Stomach (tissue), 4 donors: ENCODE measurements around the gene CBARP.

ENCODE experiments used
- EP300 ChIP-seq: sonication (generic); formaldehyde crosslinking; IDR thresholded peaks from one replicate; pipeline ENCODE4 v1.6.1; 2017; ENCODE audit warnings: antibody characterized with exemption
- POLR2A ChIP-seq, 4 donors: fragments of 450-650 bp; IDR thresholded peaks; one replicate each; pipeline ENCODE4 v1.6.1; 2016; ENCODE audit warnings: antibody characterized with exemption in 4 of 4, control low read depth in 2 of 4, mild to moderate bottlenecking in 1 of 4, moderate library complexity in 1 of 4
- POLR2AphosphoS5 ChIP-seq, 3 donors: sonication (generic); formaldehyde crosslinking; IDR thresholded peaks; one replicate each; pipeline ENCODE4 v1.6.1; 2016; ENCODE audit warnings: antibody characterized with exemption in 3 of 3
- TF ChIP-seq, protein P1 (sequence below), 7 experiments: fragments of 450-650 bp in 4 of 7; fragments of 200-600 bp in 3 of 7; sonication (generic) in 3 of 7; IDR thresholded peaks; one replicate each; pipeline ENCODE4 v1.5.1; 2016 to 2019; ENCODE audit warnings: antibody characterized with exemption in 7 of 7, control low read depth in 2 of 7, mild to moderate bottlenecking in 1 of 7

DNA sequence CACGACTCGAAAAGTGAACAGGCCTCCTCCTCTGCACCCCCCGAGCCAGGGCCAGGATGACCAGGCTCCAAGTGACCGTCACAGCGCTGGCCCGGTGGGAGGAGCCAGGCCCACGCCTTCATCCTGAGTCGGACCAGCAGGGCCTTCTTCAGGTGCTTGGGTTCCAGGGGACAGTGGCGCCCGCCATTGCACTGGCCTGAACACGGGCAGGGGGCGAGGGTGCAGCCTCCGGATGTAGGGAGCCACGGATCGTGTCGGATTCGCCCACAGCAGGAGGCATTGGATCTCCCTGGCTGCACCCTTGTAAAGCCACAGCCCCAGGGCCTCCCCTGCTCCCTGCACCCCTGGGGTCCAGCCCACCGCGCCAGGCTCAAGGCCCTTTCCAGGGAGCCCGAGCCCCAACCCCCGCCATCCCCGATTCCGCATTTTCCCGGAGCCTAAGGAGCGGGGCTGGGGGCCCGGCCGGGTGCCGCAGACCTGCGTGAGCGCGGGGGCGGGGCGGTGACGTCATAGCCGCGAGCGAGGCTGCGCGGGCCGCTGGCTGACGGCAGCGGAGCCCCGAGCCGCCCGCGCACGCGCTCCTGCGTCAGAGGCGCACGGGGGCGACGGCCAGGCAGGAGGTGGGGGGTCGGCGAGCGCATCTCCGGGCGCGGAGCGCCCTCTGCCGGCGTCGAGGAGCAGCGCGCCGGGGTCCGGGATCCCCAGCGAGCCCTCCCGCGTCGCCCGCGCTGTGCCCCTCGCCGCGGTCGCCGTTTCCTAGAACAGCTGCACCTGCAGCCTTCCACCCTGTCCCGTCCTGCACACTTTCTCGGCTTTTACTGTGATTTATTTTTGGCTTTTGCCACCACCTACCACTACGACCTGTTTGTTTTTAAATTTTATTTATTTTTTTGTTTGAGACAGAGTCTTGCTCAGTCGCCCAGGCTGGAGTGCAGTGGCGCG is 2.3 kb upstream of the CBARP start:
- TF ChIP-seq, protein P1, sequence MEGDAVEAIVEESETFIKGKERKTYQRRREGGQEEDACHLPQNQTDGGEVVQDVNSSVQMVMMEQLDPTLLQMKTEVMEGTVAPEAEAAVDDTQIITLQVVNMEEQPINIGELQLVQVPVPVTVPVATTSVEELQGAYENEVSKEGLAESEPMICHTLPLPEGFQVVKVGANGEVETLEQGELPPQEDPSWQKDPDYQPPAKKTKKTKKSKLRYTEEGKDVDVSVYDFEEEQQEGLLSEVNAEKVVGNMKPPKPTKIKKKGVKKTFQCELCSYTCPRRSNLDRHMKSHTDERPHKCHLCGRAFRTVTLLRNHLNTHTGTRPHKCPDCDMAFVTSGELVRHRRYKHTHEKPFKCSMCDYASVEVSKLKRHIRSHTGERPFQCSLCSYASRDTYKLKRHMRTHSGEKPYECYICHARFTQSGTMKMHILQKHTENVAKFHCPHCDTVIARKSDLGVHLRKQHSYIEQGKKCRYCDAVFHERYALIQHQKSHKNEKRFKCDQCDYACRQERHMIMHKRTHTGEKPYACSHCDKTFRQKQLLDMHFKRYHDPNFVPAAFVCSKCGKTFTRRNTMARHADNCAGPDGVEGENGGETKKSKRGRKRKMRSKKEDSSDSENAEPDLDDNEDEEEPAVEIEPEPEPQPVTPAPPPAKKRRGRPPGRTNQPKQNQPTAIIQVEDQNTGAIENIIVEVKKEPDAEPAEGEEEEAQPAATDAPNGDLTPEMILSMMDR (IDR thresholded peaks at IDR 0.05), result peak in 5 of 7 experiments; percentile 30 to 96 (median 86)
- no peak for TF ChIP-seq EP300
- no peak for TF ChIP-seq POLR2A (IDR thresholded peaks at IDR 0.05)
- TF ChIP-seq POLR2AphosphoS5 (IDR thresholded peaks at IDR 0.05), result peak in 2 of 3 donors; percentile 27 to 62
